ENCODE measurements around the gene FBXO46. TPM values are rescaled to one million over a fixed set of nuclear protein-coding genes. Genes with fewer than 3 reads are reported as not detected.

The FBXO46 gene
- polyA plus RNA-seq, 1 of the 3 experiments (the other 2 are of a cell fraction): 5.6 TPM

- no peak for TF ChIP-seq REST (IDR thresholded peaks at IDR 0.05; ENCODE audit: low read depth, low read length)
- no peak for TF ChIP-seq TAF1 (IDR thresholded peaks at IDR 0.05; ENCODE audit: borderline replicate concordance, low read depth, low read length)
- no peak for TF ChIP-seq GABPA (IDR thresholded peaks at IDR 0.05; ENCODE audit: low read depth)
- TF ChIP-seq USF2 (IDR thresholded peaks at IDR 0.05; ENCODE audit: borderline replicate concordance, low read depth, low read length): no peak
- no peak for TF ChIP-seq USF1 (IDR thresholded peaks at IDR 0.05; ENCODE audit: borderline replicate concordance, low read depth)
- no peak for TF ChIP-seq GATA2 (CRISPR knock-in tag; IDR thresholded peaks at IDR 0.05)
- TF ChIP-seq RXRA (IDR thresholded peaks at IDR 0.05; ENCODE audit: borderline replicate concordance, low read depth): no peak
- TF ChIP-seq CHD2 (IDR thresholded peaks at IDR 0.05; ENCODE audit: low read length, partially characterized antibody): no peak
- no peak for TF ChIP-seq RFX5 (IDR thresholded peaks at IDR 0.05; ENCODE audit: low read length)
- TF ChIP-seq NRF1 (IDR thresholded peaks at IDR 0.05; ENCODE audit: low read depth, low read length): no peak
- no peak for TF ChIP-seq ELF1 (IDR thresholded peaks at IDR 0.05)
- no peak for TF ChIP-seq PBX3 (IDR thresholded peaks at IDR 0.05)
- TF ChIP-seq RAD21 (IDR thresholded peaks at IDR 0.05; ENCODE audit: low read length): no peak
- peak; percentile 28 for DNase-seq
- H3K4me2 ChIP-seq: no peak overlapping the region
- no peak overlapping the region for H3K9ac ChIP-seq
- ChIA-PET CTCF (interaction anchor here (1.4 kb wide), 1 partner anchor 34 kb away, joined by 3 read pairs; no protein-coding TSS in a partner anchor), POLR2A (no interaction called here)
- H3K27ac ChIP-seq (ENCODE audit: low read depth in 2 of 2, low read length in 1 of 2): no peak overlapping the region
- H2AFZ ChIP-seq (ENCODE audit: low read depth): no peak overlapping the region
- 0 out of 2 replicates have a peak, but pooled peaks cover 4% of the 10 kb centered on the region for H4K20me1 ChIP-seq (ENCODE audit: insufficient read depth)
- WGBS (ENCODE audit: low lambda C conversion rate): 79% methylated on average over 13 of the region's 21 CpGs
- no peaks in the 10 kb centered on the region for H3K9me2 ChIP-seq
- peaks cover 4 to 20% of the 10 kb centered on the region in 2 experiments; a peak in 2 of 4 replicates for H3K4me1 ChIP-seq (ENCODE audit: control insufficient read depth in 1 of 2, insufficient read depth in 2 of 2, low read depth in 1 of 2, low read length in 1 of 2)
- H3K79me2 ChIP-seq (ENCODE audit: insufficient read depth): no peaks in the 10 kb centered on the region
- H3K27me3 ChIP-seq (ENCODE audit: insufficient read depth): no peaks in the 10 kb centered on the region
- no peak overlapping the region for H3K4me3 ChIP-seq (ENCODE audit: low read depth in 2 of 2, low read length in 1 of 2)
- H3F3A ChIP-seq (replicated peaks; ENCODE audit: insufficient read depth): peaks cover 9% of the 10 kb centered on the region
- no peaks in the 10 kb centered on the region for H3K36me3 ChIP-seq (replicated peaks in 1 of 2; ENCODE audit: control insufficient read depth in 1 of 2, insufficient read depth in 2 of 2, low read length in 1 of 2)
- no peaks in the 10 kb centered on the region for H3K9me3 ChIP-seq
Observed at GRCh38 chr19:45764945-45765701, 34.4 kb upstream of the FBXO46 start.
